Transverse colon (tissue), 4 donors: ENCODE data around the gene COL4A6.

Experiments
- EP300 ChIP-seq: sonication (generic); formaldehyde crosslinking; IDR thresholded peaks from one replicate; pipeline ENCODE4 v1.6.1; 2017; ENCODE audit warnings: antibody characterized with exemption, low read depth
- POLR2A ChIP-seq: fragments of 450-650 bp; IDR thresholded peaks from one replicate; pipeline ENCODE4 v1.6.1; 2016; ENCODE audit warnings: antibody characterized with exemption, mild to moderate bottlenecking, moderate library complexity
- POLR2AphosphoS5 ChIP-seq, 3 donors: sonication (generic); formaldehyde crosslinking; IDR thresholded peaks; one replicate each; pipeline ENCODE4 v1.6.1; 2016; ENCODE audit warnings: antibody characterized with exemption in 3 of 3
- TF ChIP-seq, protein P1 (sequence below), 5 experiments: fragments of 200-600 bp in 3 of 5; fragments of 450-650 bp in 2 of 5; sonication (generic) in 3 of 5; IDR thresholded peaks; 1 replicate in 2 of 5; 2 replicates in 3 of 5; pipeline ENCODE4 v1.5.1; 2016 to 2017; ENCODE audit warnings: antibody characterized with exemption in 5 of 5, inconsistent platforms in 3 of 5, mild to moderate bottlenecking in 2 of 5, moderate library complexity in 1 of 5

DNA sequence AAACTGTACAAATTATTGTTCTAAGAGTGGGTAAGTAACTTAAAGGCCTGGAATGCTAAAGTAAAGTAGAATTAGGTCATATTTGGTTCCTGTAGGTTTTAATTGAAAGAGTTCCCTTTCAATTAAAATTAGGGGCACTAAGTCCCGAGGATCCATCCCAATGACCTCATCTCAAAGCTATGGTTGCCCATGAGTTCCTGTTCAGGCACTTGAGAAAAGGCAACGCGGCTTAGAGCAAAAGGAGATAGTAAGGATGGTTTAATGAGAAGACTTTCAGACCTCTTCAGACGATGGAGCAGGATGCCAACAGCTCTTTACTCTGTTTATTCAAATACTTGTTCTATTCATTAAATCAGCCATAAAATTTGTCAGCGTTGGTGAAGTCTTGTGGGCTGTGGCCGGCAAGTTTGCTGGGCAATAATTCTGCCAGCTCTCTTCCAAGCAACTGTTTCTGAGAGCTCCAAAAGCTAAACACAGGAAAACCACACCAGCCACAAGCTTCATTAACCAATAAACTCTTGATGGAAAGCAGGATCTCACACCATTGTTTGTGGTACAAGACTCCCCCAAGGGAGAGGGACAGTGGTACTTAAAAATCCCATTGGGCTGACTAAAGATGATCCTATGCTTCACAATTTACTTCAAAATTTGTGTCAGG is 167.4 kb downstream of the COL4A6 start:
- TF ChIP-seq, protein P1, sequence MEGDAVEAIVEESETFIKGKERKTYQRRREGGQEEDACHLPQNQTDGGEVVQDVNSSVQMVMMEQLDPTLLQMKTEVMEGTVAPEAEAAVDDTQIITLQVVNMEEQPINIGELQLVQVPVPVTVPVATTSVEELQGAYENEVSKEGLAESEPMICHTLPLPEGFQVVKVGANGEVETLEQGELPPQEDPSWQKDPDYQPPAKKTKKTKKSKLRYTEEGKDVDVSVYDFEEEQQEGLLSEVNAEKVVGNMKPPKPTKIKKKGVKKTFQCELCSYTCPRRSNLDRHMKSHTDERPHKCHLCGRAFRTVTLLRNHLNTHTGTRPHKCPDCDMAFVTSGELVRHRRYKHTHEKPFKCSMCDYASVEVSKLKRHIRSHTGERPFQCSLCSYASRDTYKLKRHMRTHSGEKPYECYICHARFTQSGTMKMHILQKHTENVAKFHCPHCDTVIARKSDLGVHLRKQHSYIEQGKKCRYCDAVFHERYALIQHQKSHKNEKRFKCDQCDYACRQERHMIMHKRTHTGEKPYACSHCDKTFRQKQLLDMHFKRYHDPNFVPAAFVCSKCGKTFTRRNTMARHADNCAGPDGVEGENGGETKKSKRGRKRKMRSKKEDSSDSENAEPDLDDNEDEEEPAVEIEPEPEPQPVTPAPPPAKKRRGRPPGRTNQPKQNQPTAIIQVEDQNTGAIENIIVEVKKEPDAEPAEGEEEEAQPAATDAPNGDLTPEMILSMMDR (IDR thresholded peaks at IDR 0.05), result no peak
- TF ChIP-seq POLR2A (no peak), EP300 (no peak), POLR2AphosphoS5 (IDR thresholded peaks at IDR 0.05) (peak in 1 of 3 donors; percentile 19)
